Measurements from ENCODE around the gene TBL1XR1.
"Not testable (repeated sequence)": the region's sequence is repeated elsewhere in the genome, so short reads cannot be mapped to it uniquely, and the experiment has no call there.

TBL1XR1 gene

GRCh38 chr3:177206936-177207335 lies 9.7 kb upstream of the TBL1XR1 start:
- DNase-seq: no peak

- DNase-seq: no peak
These were observed 6.6 kb upstream of the TBL1XR1 start for GRCh38 chr3:177203689-177204395.

- DNase-seq: peak; percentile 26
These were observed 5.7 kb upstream of the TBL1XR1 start for GRCh38 chr3:177203016-177203415.

GRCh38 chr3:177201700-177202397 lies 4.6 kb upstream of the TBL1XR1 start:
- peak; percentile 93 for DNase-seq

GRCh38 chr3:177199206-177199760 lies 2.0 kb upstream of the TBL1XR1 start:
- DNase-seq: peak; percentile 24

- peak; percentile 70 for DNase-seq
These were observed 612 bp upstream of the TBL1XR1 start for GRCh38 chr3:177197727-177198460.

- DNase-seq: peak; percentile 54
These were observed 734 bp downstream of the TBL1XR1 start for GRCh38 chr3:177196456-177197040.

GRCh38 chr3:177196008-177196455 lies 1.2 kb downstream of the TBL1XR1 start:
- peak; percentile 49 for DNase-seq

- peak; percentile 25 for DNase-seq
These were observed 1.9 kb downstream of the TBL1XR1 start for GRCh38 chr3:177195242-177195991.

- DNase-seq: no peak
These were observed 3.0 kb downstream of the TBL1XR1 start for GRCh38 chr3:177194299-177194698.

- DNase-seq: no peak
These were observed 3.5 kb downstream of the TBL1XR1 start for GRCh38 chr3:177193688-177194268.

GRCh38 chr3:177193275-177193674 lies 4.0 kb downstream of the TBL1XR1 start:
- DNase-seq: not testable (repeated sequence)

- DNase-seq: no peak
These were observed 6.3 kb downstream of the TBL1XR1 start for GRCh38 chr3:177190756-177191681.

- not testable (repeated sequence) for DNase-seq
These were observed 7.1 kb downstream of the TBL1XR1 start for GRCh38 chr3:177190184-177190583.

- DNase-seq: not testable (repeated sequence)
These were observed 9.0 kb downstream of the TBL1XR1 start for GRCh38 chr3:177188325-177188724.

- no peak for DNase-seq
These were observed 11.0 kb downstream of the TBL1XR1 start for GRCh38 chr3:177186306-177186705.

GRCh38 chr3:177185035-177185574 lies 12.2 kb downstream of the TBL1XR1 start:
- no peak for DNase-seq

- DNase-seq: peak; percentile 58
These were observed 12.7 kb downstream of the TBL1XR1 start for GRCh38 chr3:177184602-177185001.

- no peak for DNase-seq
These were observed 14.9 kb downstream of the TBL1XR1 start for GRCh38 chr3:177182352-177182751.

GRCh38 chr3:177181418-177181817 lies 15.9 kb downstream of the TBL1XR1 start:
- DNase-seq: no peak
